ENCODE measurements around the gene DDX46. TPM values are rescaled to one million over a fixed set of nuclear protein-coding genes. Genes with fewer than 3 reads are reported as not detected.
A peak's percentile ranks its signal among the peaks of the same experiment; 100 is the strongest.
"Not testable (repeated sequence)": the region's sequence is repeated elsewhere in the genome, so short reads cannot be mapped to it uniquely, and the experiment has no call there.

Gene DDX46
- total RNA-seq, 1 donor from 2014 or later, result 73.2 TPM

DNA sequence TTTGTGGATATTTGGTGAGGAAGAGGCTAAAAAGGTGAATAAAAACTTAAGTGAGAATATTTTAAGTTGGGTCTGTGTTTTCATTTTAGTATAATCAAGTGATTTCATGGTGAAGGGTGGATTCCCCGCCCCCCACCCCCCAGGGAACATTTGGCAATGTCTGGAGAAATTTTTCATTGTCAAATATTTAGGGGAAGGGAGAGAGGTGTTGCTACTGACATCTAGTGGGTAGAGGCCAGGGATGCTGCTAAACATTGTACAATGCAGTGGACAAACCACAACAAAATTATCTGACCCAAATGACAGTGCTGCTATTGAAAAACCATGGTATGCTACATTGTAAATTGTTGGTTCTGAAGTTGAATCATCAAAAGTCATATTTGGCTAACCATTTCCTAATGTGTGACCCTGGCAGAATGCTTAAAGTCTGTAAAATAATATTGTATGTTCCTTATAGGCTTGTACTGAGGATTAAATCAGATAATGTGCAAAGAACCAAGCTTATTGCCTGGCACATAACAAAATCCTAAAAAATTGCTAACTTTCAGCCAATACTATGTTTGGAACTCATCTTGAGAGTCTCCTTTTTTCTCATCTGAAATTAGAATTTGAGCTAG, 92.8 kb downstream of the DDX46 start:
- no peak for DNase-seq (ENCODE audit: low spot score, unreplicated experiment)
- Mint-ChIP-seq H3K4me1 (ENCODE audit: low read depth) (peaks cover 4% of the 10 kb centered on the region), H3K27me3 (no peaks in the 10 kb centered on the region), H3K36me3 (ENCODE audit: insufficient read depth) (peaks cover 19% of the 10 kb centered on the region), H3K27ac (peak overlapping the region; percentile 62), H3K4me3 (ENCODE audit: low read depth) (no peak overlapping the region), H3K9me3 (ENCODE audit: low read depth) (no peaks in the 10 kb centered on the region)
- TF ChIP-seq CTCF (IDR thresholded peaks at IDR 0.05; ENCODE audit: unreplicated experiment), result peak; percentile 33

- not testable (repeated sequence) for H3K9me3 Mint-ChIP-seq (ENCODE audit: low read depth); H3K27me3 Mint-ChIP-seq; DNase-seq (ENCODE audit: low spot score, unreplicated experiment); H3K4me3 Mint-ChIP-seq (ENCODE audit: low read depth); H3K4me1 Mint-ChIP-seq (ENCODE audit: low read depth); H3K27ac Mint-ChIP-seq
- peaks cover 19% of the 10 kb centered on the region for H3K36me3 Mint-ChIP-seq (ENCODE audit: insufficient read depth)
Measured at GRCh38 chr5:134856465-134856864, 97.9 kb downstream of the DDX46 start.

- no peak for TF ChIP-seq CTCF (IDR thresholded peaks at IDR 0.05; ENCODE audit: unreplicated experiment)
- no peak overlapping the region for H3K27ac Mint-ChIP-seq
- DNase-seq (ENCODE audit: low spot score, unreplicated experiment), result no peak
- no peaks in the 10 kb centered on the region for H3K9me3 Mint-ChIP-seq (ENCODE audit: low read depth)
- no peaks in the 10 kb centered on the region for H3K27me3 Mint-ChIP-seq
- H3K36me3 Mint-ChIP-seq (ENCODE audit: insufficient read depth), result peaks cover 15% of the 10 kb centered on the region
- H3K4me3 Mint-ChIP-seq (ENCODE audit: low read depth), result no peak overlapping the region
- no peaks in the 10 kb centered on the region for H3K4me1 Mint-ChIP-seq (ENCODE audit: low read depth)
Measured at GRCh38 chr5:134857401-134857800, 98.8 kb downstream of the DDX46 start.

DNA sequence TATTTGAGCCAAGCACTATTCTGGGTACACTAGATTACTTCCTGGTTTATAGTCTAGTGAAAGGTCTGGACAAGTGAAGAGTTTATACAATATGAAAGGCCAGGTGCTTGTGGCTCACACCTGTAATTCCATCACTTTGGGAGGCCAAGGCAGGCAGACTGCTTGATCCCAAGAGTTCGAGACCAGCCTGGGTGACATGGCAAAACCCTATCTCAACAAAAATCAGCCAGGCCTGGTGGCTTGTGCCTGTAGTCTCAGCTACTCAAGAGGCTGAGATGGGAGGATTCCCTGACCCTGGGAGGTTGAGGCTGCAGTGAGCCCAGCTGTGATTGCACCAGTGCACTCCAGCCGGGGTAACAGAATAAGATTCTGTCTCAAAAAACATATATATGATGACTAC, 106.1 kb downstream of the DDX46 start:
- no peak for DNase-seq (ENCODE audit: low spot score, unreplicated experiment)
- Mint-ChIP-seq H3K4me1 (ENCODE audit: low read depth) (no peaks in the 10 kb centered on the region), H3K4me3 (ENCODE audit: low read depth) (no peak overlapping the region), H3K9me3 (ENCODE audit: low read depth) (no peaks in the 10 kb centered on the region), H3K27me3 (no peaks in the 10 kb centered on the region), H3K27ac (no peak overlapping the region), H3K36me3 (ENCODE audit: insufficient read depth) (peaks cover 7% of the 10 kb centered on the region)
- TF ChIP-seq CTCF (IDR thresholded peaks at IDR 0.05; ENCODE audit: unreplicated experiment), result no peak

DNA sequence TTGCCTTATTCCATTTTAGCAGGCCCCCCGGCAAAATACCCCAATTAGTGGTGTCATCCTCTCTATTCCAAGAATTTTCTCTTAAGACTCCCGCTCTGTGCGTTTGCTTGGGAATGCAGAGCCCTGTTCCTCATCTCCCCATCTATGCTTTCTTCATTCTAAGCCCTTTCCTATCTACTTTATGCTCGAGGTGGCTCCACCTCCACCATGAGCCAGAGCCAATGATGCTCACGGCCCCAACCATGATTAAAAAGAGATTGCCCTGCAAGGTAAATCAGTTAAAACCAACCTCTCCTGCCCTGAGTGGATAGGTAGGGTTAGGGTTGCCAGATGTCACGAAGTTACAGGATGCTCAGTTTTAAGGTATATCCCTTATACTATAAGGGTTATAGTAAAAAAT, 114.9 kb downstream of the DDX46 start:
- Mint-ChIP-seq H3K4me1 (ENCODE audit: low read depth) (peaks cover 19% of the 10 kb centered on the region), H3K36me3 (ENCODE audit: insufficient read depth) (peaks cover 2% of the 10 kb centered on the region), H3K4me3 (ENCODE audit: low read depth) (peak overlapping the region; percentile 93), H3K27me3 (no peaks in the 10 kb centered on the region), H3K27ac (no peak overlapping the region), H3K9me3 (ENCODE audit: low read depth) (no peaks in the 10 kb centered on the region)
- TF ChIP-seq CTCF (IDR thresholded peaks at IDR 0.05; ENCODE audit: unreplicated experiment), result no peak
- DNase-seq (ENCODE audit: low spot score, unreplicated experiment), result no peak

Measured in progenitor cell of endocrine pancreas (in vitro differentiated cells).